GM19035 (cell line): ENCODE results near the gene SPSB1.

Experiments
- ATAC-seq: cut with Tn5 transposase; IDR thresholded peaks from one replicate; pipeline ENCODE4 v1.9.1; 2021; ENCODE audit not compliant: unreplicated experiment

SPSB1 gene

DNA sequence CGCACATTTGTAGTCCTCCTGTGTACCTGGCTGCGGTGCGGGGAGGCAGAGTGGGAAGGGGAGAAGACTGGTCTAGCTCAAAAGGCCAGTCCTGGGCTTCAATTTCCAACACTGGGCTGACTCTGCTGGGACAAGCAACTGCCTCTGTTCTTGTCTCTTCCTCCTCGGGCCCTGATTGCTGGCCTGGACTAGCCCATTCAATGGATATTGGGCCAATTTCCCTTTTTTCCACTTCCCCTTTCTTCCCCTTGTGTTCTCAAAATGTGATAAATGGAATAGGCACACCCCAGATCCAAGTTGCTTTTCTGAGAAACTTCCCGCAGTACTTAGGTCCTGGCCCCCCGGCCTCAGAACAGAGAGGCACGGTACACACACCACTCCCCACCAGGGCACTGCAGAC is 48.2 kb downstream of the SPSB1 start:
- ATAC-seq: no peak

DNA sequence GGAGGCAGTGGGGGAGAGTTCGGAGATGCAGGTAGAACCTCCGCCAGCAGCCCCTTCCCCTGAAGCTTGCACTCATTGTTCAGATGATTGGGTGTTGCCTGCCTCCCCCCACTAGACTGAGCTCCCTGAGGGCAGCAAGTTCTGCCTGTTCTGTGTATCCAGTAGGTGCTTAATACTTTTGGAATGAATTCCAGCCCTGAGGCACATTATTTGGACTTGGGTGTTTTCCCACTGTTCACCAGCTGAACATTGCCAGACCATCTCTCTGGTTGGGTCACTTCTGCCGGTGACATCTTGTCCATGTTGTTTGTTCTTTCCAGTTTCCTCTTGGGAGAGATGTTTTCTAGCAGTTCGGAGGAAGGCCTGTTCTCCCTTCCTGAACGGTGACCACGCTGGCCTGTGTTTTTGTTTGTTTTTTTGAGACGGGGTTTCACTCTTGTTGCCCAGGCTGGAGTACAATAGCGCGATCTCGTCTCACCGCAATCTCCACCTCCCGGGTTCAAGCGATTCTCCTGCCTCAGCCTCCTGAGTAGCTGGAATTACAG is 48.7 kb downstream of the SPSB1 start:
- no peak for ATAC-seq

DNA sequence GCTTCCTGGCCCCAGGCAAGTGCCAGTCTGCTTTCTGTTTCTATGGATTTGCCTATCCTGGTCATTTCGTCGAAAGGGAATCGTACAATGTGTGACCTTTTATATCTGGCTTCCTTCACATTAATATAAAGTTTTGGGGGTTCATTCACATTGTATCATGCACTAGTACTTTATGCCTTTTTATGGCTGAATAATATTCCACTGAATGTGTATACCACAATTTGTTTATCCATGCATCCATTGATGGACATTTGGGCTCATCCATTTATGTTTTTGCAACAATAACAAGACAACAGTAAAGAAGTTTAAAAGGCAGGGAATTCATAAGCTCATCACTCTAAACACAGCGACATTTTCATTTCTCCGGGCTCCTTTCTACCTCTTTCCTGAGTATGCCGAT is 50.6 kb downstream of the SPSB1 start:
- ATAC-seq: no peak

DNA sequence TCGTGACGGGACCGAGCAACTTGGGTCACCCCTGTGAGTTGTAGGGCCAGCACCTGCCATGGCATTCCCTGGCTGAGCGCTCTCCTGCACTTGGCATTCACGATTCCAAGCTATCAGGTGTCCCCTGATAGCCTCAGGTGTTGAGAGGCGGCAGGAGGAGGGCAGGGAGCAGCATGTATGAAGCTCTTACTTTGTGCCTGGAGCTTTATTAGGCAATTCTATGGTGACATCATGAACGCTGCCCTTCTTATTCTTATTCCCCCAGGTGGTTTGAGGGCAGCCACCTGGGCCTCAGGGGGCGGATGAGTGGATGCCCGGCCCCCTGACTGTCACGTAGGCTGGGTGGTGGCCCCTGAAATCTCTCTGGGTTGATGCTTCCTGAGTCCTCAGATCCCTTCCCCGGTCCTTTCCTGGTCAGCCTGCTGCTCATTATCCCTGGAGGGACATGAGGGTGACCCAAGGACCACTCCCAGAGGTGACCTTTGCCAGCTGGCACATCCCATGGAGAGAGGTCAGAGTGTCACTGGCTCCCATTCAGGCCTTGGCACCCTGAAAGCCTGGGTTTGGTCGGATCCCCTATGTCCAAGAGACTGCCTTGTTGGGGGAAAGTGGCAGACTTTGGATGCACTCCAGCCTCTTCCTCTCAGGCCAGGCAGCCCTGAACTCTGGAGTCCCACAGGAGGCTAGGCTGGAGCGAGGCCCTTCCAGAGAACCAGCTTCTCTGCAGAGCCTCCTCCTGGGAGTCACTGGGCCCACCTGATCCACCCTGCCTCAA is 51.9 kb downstream of the SPSB1 start:
- no peak for ATAC-seq

DNA sequence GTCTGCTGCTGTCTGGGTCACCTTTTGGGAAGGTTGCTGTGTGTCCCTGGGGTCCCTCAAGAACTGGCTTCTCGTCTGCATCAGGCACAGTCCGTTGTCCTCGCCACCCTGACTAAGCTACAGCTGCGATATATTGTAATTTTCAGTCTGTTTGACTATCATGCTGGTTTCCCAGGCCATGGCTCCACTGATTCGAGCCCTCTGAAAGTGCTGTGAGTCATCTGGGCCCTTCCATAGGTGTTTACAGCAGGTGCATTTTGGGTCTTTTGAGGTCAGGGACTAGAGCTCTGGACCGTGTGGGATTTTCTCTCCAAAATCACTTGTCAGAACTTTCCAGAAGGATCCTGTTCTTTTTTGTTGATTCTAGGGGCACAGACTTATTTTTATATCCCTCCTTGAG is 52.8 kb downstream of the SPSB1 start:
- no peak for ATAC-seq

DNA sequence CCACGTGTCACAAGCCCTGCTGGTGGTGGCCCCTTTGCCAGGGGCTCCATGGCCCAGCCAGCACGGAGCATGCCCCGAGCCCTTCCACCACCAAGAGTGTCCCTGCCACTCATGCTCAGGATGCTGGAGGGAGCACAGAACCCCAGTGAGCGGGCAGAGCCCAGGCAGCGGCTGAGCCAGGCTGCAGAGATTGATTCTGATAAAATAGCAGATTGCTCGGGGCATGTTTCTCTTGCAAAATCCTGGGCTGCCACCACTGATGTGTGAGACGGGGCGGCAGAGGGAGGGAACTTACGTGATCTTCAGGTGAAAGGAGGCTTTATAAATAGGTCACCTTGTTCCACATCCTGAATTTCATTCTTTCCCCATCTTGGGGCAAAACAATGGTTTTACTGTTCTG is 53.2 kb downstream of the SPSB1 start:
- ATAC-seq: no peak

DNA sequence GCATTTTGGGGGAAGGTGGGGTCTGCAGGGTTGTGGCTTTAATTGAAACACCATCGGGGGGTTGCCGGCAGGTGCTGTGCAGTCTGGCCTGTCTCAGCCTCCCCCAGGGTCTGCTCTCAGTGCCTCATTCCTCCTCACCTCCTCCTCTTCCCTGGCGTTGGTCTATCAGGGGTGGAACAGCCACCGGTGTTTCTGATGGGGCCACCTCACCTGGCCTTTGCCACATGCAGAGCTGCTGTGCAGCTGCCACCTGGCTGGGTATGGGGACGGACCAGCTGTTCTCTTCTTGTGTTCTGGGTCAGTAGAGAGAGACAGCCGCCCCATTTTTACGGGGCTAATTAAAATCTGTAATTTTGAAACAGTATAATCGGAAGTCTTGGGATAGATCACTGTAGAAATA is 53.9 kb downstream of the SPSB1 start:
- no peak for ATAC-seq

DNA sequence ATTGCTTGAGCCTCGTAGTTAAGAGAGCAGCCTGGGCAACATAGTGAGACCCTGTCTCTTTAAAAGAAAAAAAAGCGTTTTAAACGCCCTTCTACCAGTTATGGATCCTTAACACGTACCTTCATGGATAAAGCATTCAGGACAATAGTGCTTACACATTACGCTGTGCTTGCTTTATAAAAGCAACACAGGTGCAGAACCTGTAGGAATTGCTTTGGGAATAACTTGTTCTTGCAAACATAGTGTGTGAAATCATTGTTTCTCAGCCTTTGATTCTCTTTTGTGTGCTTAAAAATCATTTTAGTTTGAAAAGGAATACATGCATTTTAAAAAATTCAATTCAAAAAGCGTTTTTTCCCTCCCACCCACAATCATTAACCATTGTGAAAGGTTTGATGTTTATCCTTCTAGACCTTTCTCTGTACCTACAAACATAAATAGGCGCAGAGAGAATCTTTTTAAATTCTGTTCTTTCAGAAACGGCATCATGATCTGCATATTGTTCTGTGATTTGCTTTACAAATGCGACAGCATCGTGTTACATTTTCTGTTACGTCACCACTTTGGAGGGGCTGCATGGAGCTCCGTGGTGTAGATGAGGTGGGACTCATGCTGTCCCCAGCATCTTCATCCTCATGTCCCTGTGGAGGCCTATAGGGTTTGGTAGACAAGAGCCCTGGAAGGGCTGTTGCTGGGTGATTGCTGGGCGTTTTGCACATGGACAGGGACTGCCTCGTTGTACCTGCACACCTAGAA is 54.6 kb downstream of the SPSB1 start:
- ATAC-seq: no peak

DNA sequence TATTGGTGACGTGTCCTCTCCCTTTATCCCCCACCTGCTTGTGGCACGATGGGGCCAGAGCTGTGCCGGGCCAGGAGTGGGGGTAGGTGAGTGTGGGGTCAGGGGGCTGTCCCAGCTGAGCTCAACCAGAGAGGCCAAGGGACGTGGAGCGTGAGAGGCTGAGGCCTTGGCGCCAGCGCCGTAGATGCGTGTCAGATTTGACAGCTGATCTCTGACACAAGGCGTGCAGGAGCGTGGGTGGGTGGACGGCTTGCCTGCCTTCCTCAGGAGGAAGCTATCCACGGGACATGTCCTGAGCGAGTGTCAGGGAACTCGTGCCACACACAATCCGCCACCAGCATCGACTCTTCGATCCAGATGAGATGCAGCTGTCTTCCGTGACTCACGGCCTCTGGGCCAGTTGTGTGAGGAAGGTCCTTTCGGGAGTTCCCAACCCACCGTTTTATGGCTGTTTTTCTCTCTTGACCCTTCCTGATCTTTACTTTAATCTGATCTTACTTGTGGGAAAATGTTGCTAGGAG is 56.7 kb downstream of the SPSB1 start:
- no peak for ATAC-seq

DNA sequence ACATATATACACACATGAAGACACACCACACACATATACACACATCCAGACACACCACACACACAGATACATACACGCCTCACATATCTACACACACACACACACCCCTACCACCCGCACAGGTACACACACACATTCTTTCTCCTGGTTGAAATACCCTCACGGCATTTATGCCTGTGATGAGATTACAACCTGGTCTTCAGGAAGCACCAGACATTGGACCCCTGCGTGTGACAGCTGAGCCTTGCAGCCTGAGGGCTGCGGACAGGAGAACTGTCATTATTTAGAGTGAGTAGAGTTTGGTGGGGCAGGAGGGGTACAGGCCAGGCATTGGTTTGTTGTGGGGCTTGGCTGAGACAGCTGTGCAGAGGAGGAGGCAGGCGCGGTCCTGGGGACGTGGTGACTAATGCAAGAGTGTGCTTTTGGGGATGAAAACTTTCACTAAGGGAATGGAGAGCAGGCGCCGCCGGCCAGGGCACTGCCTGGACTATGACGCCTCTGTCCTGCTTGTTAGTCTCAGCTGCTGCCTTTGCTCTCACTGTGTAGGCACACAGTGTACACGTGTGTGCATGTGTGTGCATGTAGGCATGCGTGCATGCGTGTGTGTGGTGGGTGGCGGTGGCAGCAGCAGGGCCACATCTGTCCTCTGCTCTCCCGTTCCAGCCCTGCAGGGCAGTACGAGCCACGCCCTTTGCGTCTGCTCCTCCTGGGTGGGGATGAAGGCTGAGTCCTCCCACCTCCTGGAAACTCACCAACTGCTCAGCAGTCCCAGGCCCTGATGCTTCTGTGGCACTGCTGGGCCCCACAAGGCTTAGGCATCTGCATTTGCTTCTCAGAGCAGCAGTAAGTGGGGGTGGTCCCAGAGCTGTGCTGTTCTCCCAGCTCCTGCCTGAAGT is 57.6 kb downstream of the SPSB1 start:
- ATAC-seq: no peak

DNA sequence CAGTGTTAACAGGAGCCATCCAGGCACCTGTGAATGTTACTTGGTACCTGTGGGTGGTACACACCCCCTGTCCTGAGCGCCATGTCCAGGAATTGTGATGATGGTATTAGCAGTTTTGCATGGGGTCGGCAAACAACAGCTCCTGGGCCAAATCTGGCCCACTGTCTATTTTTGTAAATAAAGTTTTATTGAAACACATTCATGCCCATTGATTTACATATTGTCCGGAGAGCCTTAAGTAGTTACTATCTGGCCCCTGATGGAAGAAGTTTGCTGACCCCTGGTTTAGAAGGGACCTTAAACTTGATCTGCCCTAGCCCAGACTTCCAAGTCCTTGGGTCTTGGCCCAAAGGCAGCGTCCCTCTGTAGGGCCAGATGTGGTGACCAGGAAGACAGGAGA is 58.3 kb downstream of the SPSB1 start:
- no peak for ATAC-seq

DNA sequence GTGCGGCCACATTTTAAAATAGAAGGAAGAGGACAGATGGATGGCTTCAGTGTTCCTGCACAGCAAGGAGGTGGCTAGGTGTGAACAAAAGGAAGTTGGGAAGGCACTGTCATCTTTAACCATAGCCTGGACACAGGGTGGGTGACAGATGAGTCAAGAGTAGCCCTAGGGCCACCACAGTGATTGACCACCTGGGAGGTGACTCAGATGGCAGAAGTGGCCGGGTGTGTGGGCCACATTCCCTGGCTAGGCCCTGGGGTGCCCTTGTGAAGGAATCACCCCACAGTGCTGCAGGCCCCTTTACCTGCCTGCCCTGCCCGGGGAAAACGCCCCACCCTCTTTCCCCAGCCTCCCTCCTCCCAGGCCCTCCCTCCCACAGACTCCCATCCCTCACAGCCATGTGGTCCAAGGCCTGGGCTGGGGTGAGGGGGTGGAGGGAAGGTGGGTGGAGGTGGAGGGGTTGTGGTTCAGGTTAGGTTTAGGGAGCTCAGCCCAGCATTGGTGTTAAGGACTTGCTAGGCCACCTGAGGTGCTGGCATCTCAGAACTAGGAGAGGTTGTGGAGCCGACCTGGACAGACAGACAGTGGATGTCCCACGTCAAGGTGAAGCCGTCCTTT is 59.1 kb downstream of the SPSB1 start:
- ATAC-seq: no peak

DNA sequence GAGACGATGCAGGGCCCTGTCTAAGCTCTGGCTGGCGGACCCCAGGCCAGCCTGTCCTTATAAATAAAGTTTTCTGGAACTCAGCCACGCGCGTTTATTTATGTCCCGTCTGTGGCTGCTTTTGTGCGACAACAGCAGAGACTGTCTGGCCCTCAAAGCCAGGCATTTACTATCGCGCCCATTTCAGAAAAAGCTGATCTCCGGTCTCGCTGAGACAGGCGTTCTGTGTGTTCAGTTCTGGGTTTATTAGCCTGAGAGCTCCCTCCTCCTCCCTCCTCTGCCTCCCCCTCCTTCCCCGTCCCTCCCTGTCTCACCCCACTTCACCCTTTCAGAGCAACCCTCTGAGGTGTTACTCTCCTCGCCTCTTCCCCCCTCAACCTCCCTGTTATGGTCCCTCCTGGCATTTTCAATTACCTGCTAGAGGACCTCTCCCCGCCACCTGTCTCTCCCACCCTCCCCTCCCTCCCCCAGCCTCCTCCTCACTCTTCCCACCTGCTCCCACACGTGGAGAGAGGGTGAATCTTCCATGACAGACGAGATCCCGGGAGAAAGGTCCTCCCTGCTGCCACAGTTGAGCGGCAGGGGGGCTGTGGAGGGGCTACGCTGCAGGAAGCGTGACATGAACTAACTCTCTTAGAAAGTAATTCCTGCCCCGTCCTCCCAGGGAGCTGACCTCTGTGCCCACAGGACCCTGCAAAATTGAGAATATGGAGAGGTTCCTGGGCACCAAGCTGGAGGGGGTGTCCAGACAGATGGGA is 59.9 kb downstream of the SPSB1 start:
- ATAC-seq: no peak

DNA sequence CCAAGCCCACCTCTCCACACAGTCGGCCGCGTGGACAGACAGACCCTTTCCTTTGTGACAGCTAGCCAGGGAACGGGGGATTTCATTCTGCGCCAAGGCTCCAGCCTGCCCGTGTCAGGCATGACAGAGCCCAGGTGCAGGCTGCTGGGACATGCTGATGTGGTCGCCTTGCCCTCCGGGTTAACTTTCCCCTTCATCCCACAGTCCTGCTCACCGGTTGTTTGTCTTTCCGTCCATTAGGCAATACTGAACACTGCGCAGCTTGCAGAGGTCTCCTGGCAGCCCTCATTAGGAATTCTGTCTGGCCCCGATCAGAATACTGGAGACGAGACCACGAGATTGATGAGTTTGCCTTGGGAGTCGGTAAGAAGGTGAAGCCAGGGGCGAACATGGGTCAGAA is 62.8 kb downstream of the SPSB1 start:
- no peak for ATAC-seq

DNA sequence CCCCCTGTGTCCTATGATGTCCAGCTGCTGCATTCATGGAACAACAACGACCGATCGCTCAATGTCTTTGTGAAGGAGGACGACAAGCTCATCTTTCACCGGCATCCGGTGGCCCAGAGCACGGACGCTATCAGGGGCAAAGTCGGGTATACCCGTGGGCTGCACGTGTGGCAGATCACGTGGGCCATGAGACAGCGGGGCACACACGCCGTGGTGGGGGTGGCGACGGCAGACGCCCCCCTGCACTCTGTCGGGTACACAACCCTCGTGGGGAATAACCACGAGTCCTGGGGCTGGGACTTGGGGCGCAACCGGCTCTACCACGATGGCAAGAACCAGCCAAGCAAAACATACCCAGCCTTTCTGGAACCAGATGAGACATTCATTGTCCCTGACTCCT is 63.3 kb downstream of the SPSB1 start:
- no peak for ATAC-seq

DNA sequence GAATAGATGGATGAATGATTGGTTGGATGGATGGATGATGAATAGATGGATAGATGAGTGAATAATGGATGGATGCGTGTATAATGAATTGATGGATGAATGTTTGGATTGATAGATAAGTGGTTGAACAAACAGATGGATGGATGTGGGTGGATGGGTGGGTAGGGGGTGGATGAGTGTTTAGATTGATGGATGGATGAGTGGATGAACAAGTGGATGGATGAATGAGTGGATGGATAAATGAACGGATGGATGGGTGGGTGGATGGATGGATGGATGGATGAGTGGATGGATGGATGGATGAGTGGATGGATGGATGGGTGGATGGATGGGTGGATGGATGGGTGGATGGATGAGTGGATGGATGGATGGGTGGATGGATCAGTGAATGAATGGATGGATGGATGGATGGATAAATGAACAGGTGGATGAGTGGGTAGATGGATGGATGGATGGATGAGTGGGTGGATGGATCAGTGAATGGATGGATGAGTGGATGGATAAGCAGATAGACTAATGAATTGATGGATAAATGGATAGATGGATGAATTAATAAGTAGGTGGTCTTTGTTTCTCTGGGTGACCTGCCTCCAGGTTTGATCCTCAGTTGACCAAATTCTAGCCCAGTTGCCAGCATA is 64.3 kb downstream of the SPSB1 start:
- no peak for ATAC-seq

DNA sequence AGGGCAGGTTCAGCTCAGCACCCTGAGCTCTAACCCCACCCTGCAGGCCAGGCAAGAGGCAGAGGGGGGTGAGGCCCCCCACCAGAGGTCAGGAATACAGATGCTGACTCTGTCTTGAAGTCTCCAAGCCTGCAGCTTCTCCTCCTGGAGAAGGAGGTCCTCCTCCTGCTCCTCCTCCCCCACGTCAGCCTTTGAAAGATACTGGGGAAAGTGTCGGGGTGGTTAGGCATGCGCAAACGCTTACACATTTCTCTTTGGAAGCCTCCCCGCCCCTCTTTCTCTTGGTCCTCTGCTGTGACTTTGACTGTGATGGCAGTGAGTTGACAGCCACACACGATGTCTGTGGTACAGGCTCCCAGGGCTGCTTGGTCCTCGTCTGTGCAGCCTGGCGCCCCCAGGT is 65.3 kb downstream of the SPSB1 start:
- no peak for ATAC-seq

DNA sequence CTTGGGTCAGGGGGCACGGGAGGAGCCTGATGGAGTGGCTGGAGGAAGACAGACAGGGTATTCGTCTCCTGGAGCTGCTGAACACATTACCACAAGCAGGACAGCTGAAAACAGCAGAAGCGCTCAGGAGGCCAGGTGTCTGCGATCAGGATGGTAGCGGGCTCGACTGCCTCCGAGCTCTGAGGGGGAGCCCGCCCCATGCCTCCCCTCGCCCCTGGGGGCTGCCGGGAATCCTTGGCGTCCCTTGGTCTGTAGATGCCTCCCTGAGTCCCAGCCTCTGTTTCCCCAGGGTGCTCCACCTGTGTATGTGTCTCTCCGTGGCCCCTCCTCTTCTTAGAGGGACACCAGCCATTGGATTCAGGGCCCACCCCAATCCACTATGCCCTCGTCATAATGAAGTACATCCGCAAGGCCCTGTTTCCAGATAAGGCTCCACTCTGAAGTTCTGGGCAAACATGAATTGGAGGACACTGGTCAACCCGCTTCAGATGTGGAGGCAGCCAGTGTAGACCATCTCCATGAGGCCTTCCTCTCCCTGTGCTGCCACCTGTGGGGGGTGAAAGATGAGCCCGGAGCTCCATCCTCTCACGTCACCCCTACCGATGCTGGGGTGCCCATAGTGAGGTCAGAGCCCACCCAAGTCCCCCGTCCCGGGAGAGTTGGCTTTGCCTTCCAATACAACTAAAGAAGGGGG is 67.8 kb downstream of the SPSB1 start:
- ATAC-seq: no peak
